Smooth muscle cell (in vitro differentiated cells): ENCODE results near the gene APMAP. TPM values are rescaled to one million over a fixed set of nuclear protein-coding genes. Genes with fewer than 3 reads are reported as not detected.

Source experiments
- DNase-seq: peaks from one replicate; lab custom pipeline; 2025; ENCODE audit not compliant: unreplicated experiment; lab: John Stamatoyannopoulos, UW
- H2AFZ ChIP-seq: fragments of 200-600 bp; sonication (generic); 2 replicates; pipeline ENCODE4 v1.6.0; 2016; ENCODE audit warnings: antibody characterized with exemption, low read depth, mild to moderate bottlenecking
- H3F3A ChIP-seq: fragments of 200-600 bp; sonication (generic); 2 replicates; pipeline ENCODE4 v1.6.0; 2017; ENCODE audit warnings: antibody characterized with exemption, low read depth
- H3K27ac ChIP-seq: fragments of 200-600 bp; sonication (generic); 2 replicates; pipeline ENCODE4 v1.5.1; 2016; ENCODE audit warnings: low read depth, mild to moderate bottlenecking
- H3K27me3 ChIP-seq: fragments of 200-600 bp; sonication (generic); 2 replicates; pipeline ENCODE4 v1.6.1; 2016; ENCODE audit warnings: low read depth, mild to moderate bottlenecking
- H3K36me3 ChIP-seq: fragments of 200-600 bp; sonication (generic); 2 replicates; pipeline ENCODE4 v1.5.1; 2016; ENCODE audit warnings: low read depth
- H3K4me1 ChIP-seq: fragments of 200-600 bp; sonication (generic); 2 replicates; pipeline ENCODE4 v1.5.1; 2016; ENCODE audit warnings: low read depth
- H3K4me2 ChIP-seq: fragments of 200-600 bp; sonication (generic); 2 replicates; pipeline ENCODE4 v1.6.0; 2016; ENCODE audit warnings: mild to moderate bottlenecking
- H3K4me3 ChIP-seq: fragments of 200-600 bp; sonication (generic); 2 replicates; pipeline ENCODE4 v1.5.1; 2016; ENCODE audit warnings: mild to moderate bottlenecking
- H3K79me2 ChIP-seq: fragments of 200-600 bp; sonication (generic); 2 replicates; pipeline ENCODE4 v1.6.0; 2016; ENCODE audit warnings: low read depth, mild to moderate bottlenecking
- H3K9ac ChIP-seq: fragments of 200-600 bp; sonication (generic); 2 replicates; pipeline ENCODE4 v1.6.0; 2016; ENCODE audit warnings: low read depth
- H3K9me3 ChIP-seq: fragments of 200-600 bp; sonication (generic); replicated peaks from 2 replicates; pipeline ENCODE4 v1.5.1; 2016; ENCODE audit warnings: low read depth
- H4K20me1 ChIP-seq: fragments of 200-600 bp; sonication (generic); 2 replicates; pipeline ENCODE4 v1.6.0; 2016; ENCODE audit warnings: low read depth
- CTCF ChIP-seq: fragments of 200-600 bp; sonication (generic); IDR thresholded peaks from 2 replicates; pipeline ENCODE4 v1.5.1; 2017; ENCODE audit warnings: borderline replicate concordance, mild to moderate bottlenecking, antibody characterized with exemption; ENCODE audit not compliant: insufficient read depth, poor library complexity, severe bottlenecking
- WGBS: methylation state at CpG from one replicate; pipeline ENCODE4 v1.1.7; 2016; ENCODE audit warnings: low lambda C conversion rate; 5-methylcytosine and 5-hydroxymethylcytosine counted together
- polyA plus RNA-seq: library from polyadenylated mRNA; unstranded; fragments of >200 nt; fragmentation: Nextera tagmentation; extraction: Ambion mirVana; gene quantifications from 2 replicates; pipeline ENCODE4 v1.2.1, GENCODE V29; 2016
- total RNA-seq: library from RNA; depleted of rRNA; stranded (reverse); fragments of >200 nt; gene quantifications from 2 replicates; pipeline ENCODE4 v1.2.3, GENCODE V29; 2014

The APMAP gene
- total and polyA plus RNA-seq, 2 experiments from 2014 or later = 54.4 to 86.9 TPM

- peaks cover 6% of the 10 kb centered on the region for H3K79me2 ChIP-seq
- peaks cover 23% of the 10 kb centered on the region for H3K27me3 ChIP-seq
- 68% methylated on average over 9 of the region's 9 CpGs for WGBS
- H3K4me2 ChIP-seq = no peak overlapping the region
- no peak for DNase-seq
- H2AFZ ChIP-seq = no peak overlapping the region
- no peak overlapping the region for H3K4me3 ChIP-seq
- H3K4me1 ChIP-seq = peaks cover under 1% of the 10 kb centered on the region
- H3K27ac ChIP-seq = no peak overlapping the region
- no peaks in the 10 kb centered on the region for H3F3A ChIP-seq
- no peak overlapping the region for H3K9ac ChIP-seq
- H3K36me3 ChIP-seq = no peaks in the 10 kb centered on the region
- H4K20me1 ChIP-seq = no peaks in the 10 kb centered on the region
- H3K9me3 ChIP-seq = no peaks in the 10 kb centered on the region
- TF ChIP-seq CTCF = no peak
These were observed 4.2 kb upstream of the APMAP start for GRCh38 chr20:24996449-24997377.

- no peak overlapping the region for H3K9ac ChIP-seq
- H3K4me2 ChIP-seq = no peak overlapping the region
- WGBS = 81% methylated on average over 9 of the region's 9 CpGs
These were observed 3.3 kb upstream of the APMAP start for GRCh38 chr20:24995741-24996448.

GRCh38 chr20:24994470-24995368, 2.2 kb upstream of the APMAP start:
- Histone ChIP-seq H3K36me3 (no peaks in the 10 kb centered on the region), H3K9ac (no peak overlapping the region), H3K4me3 (no peak overlapping the region), H3K27ac (no peak overlapping the region), H3K4me2 (peak overlapping the region; percentile 38), H2AFZ (no peak overlapping the region), H3K9me3 (no peaks in the 10 kb centered on the region), H3F3A (no peaks in the 10 kb centered on the region), H3K27me3 (peaks cover 20% of the 10 kb centered on the region), H3K79me2 (peaks cover 25% of the 10 kb centered on the region), H4K20me1 (peaks cover 5% of the 10 kb centered on the region), H3K4me1 (peaks cover 4% of the 10 kb centered on the region)
- peak; percentile 49 for DNase-seq
- WGBS = 49% methylated on average over 20 of the region's 20 CpGs
- TF ChIP-seq CTCF = peak; percentile 87

More at GRCh38 chr20:24995741-24996448, 3.3 kb upstream of the APMAP start:
- peaks cover 4% of the 10 kb centered on the region for H3K4me1 ChIP-seq
- no peak overlapping the region for H2AFZ ChIP-seq
- no peak overlapping the region for H3K4me3 ChIP-seq
- H4K20me1 ChIP-seq = no peaks in the 10 kb centered on the region
- H3K27ac ChIP-seq = no peak overlapping the region
- H3K79me2 ChIP-seq = peaks cover 15% of the 10 kb centered on the region
- no peaks in the 10 kb centered on the region for H3F3A ChIP-seq
- TF ChIP-seq CTCF = no peak
- DNase-seq = no peak
- peaks cover 23% of the 10 kb centered on the region for H3K27me3 ChIP-seq
- H3K9me3 ChIP-seq = no peaks in the 10 kb centered on the region
- H3K36me3 ChIP-seq = no peaks in the 10 kb centered on the region
